Measurements from ENCODE around the gene ZBTB24. TPM values are rescaled to one million over a fixed set of nuclear protein-coding genes. Genes with fewer than 3 reads are reported as not detected.

ZBTB24 gene
- total and polyA plus RNA-seq, 4 donors = 2.0 to 8.3 (median 5.0) TPM

DNA sequence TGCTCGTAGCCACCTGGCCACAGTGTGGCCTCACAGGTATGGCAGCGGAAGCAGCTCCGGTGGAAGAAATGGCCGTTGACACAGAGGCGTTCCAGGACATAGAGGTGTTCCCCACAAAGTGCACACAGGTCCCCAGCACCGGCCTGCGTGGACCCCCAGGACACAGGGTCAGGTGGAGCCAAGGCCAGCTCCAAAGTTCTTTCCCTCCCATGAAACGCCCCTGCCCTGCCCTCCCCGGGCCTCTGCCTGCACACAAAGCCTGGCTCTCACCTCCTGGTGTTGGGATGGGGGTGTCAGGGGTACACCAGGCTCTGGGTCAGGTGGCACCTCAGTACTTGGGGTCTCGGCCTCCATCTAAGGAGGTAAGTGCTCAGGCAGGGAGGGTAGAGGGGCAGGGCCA lies 35.9 kb downstream of the ZBTB24 start:
- Histone ChIP-seq H3K27ac (ENCODE audit: low read depth in 1 of 2, low read length in 2 of 2) (no peak overlapping the region), H3K36me3 (ENCODE audit: control insufficient read depth in 1 of 2, insufficient read depth in 2 of 2, low read length in 1 of 2) (peaks cover 0 to 2% of the 10 kb centered on the region in 2 donors), H3K4me3 (ENCODE audit: low read length in 2 of 2) (no peak overlapping the region), H3K27me3 (ENCODE audit: control insufficient read depth in 1 of 2, insufficient read depth in 2 of 2, low read length in 1 of 2) (no peaks in the 10 kb centered on the region), H3K9me3 (ENCODE audit: control insufficient read depth, low read length) (no peaks in the 10 kb centered on the region), H3K4me1 (ENCODE audit: control insufficient read depth in 1 of 2, insufficient read depth in 2 of 2, low read length in 2 of 2) (no peaks in the 10 kb centered on the region)
- no peak for ATAC-seq (ENCODE audit: low FRiP score)
- DNase-seq = no peak
- intact Hi-C loops (cut with DNase I) = no loop called here
- 90 to 95% methylated on average over 10 of the region's 10 CpGs for WGBS, 2 donors

DNA sequence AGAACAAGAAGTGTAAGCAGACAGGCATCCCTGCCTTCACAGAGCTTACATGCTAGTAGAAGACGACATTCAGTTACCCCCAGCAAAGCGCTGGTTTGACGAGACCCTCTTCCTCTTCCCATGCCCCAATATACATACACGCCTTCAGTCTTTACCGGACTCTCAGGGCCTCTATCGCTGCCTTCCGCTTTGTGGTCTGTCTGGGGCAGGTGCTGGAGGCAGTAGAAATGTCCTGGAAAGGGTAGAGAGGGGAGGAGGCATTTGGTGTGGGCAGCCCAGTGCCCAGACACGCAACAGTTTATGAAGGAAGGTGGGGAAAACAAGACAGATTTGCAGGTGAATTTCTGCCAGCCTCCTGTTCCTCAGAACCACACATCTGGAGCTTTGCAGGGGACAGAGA lies 36.5 kb downstream of the ZBTB24 start:
- no peaks in the 10 kb centered on the region for H3K27me3 ChIP-seq (ENCODE audit: control insufficient read depth in 1 of 2, insufficient read depth in 2 of 2, low read length in 1 of 2)
- H3K4me1 ChIP-seq (ENCODE audit: control insufficient read depth in 1 of 2, insufficient read depth in 2 of 2, low read length in 2 of 2) = no peaks in the 10 kb centered on the region
- 90 to 95% methylated on average over 8 of the region's 8 CpGs for WGBS, 2 donors
- no peak for DNase-seq
- H3K36me3 ChIP-seq (ENCODE audit: control insufficient read depth in 1 of 2, insufficient read depth in 2 of 2, low read length in 1 of 2) = peaks cover 0 to 2% of the 10 kb centered on the region in 2 donors
- intact Hi-C loops (cut with DNase I) = no loop called here
- no peak for ATAC-seq (ENCODE audit: low FRiP score)
- no peaks in the 10 kb centered on the region for H3K9me3 ChIP-seq (ENCODE audit: control insufficient read depth, low read length)
- H3K4me3 ChIP-seq (ENCODE audit: low read length in 2 of 2) = no peak overlapping the region
- no peak overlapping the region for H3K27ac ChIP-seq (ENCODE audit: low read depth in 1 of 2, low read length in 2 of 2)

DNA sequence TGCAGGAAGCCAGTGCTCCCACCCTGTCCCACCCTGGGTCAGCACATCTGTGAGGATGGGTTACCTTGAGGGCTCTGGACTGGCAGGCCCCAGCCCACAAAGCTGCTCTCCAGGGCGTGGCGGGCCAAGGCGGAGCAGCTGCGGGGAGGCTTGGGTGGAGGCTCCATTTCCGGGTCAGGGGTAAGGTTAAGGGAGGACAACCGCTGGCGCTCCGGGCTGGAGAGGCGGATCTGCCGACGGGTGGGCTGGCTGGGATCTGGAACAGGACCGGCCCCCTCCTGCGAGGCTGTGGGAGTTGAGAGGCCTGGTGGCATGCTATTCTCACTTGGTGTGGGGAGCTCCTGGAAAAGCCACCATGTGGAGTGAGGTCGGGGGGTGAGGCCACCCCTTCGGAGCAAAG lies 36.9 kb downstream of the ZBTB24 start:
- 93 to 94% methylated on average over 15 of the region's 15 CpGs for WGBS, 2 donors
- intact Hi-C loops (cut with DNase I) = no loop called here

DNA sequence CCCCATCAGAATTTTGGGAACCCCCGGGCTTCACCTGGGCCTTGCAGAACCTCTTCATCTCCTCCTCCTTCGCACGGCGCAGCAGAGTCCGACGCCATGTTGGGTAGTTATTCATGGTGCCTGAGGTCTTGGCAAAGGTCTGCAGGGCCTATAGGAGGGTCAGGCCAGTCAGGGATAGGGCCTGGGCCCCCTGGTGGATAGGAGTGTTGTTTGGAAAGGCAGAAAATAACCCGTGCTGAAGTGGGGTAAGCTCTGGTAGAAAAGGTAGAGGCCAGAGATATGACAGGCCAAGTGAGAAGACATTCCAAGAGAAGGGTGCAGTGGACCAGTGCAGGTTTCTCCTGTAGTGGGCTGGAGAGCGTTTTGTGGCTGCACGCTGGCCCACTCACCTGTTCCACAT lies 37.6 kb downstream of the ZBTB24 start:
- Histone ChIP-seq H3K27ac (ENCODE audit: low read depth in 1 of 2, low read length in 2 of 2) (no peak overlapping the region), H3K4me3 (ENCODE audit: low read length in 2 of 2) (no peak overlapping the region), H3K9me3 (ENCODE audit: control insufficient read depth, low read length) (no peaks in the 10 kb centered on the region), H3K4me1 (ENCODE audit: control insufficient read depth in 1 of 2, insufficient read depth in 2 of 2, low read length in 2 of 2) (no peaks in the 10 kb centered on the region), H3K27me3 (ENCODE audit: control insufficient read depth in 1 of 2, insufficient read depth in 2 of 2, low read length in 1 of 2) (no peaks in the 10 kb centered on the region), H3K36me3 (ENCODE audit: control insufficient read depth in 1 of 2, insufficient read depth in 2 of 2, low read length in 1 of 2) (peaks cover 0 to 2% of the 10 kb centered on the region in 2 donors)
- ATAC-seq (ENCODE audit: low FRiP score) = no peak
- intact Hi-C loops (cut with DNase I) = no loop called here
- WGBS, 2 donors = 86 to 89% methylated on average over 9 of the region's 9 CpGs
- DNase-seq = no peak

More for the DNA sequence above, 36.9 kb downstream of the ZBTB24 start:
- DNase-seq (no peak), ATAC-seq (ENCODE audit: low FRiP score) (no peak)
- Histone ChIP-seq H3K9me3 (ENCODE audit: control insufficient read depth, low read length) (no peaks in the 10 kb centered on the region), H3K4me3 (ENCODE audit: low read length in 2 of 2) (no peak overlapping the region), H3K4me1 (ENCODE audit: control insufficient read depth in 1 of 2, insufficient read depth in 2 of 2, low read length in 2 of 2) (no peaks in the 10 kb centered on the region), H3K36me3 (ENCODE audit: control insufficient read depth in 1 of 2, insufficient read depth in 2 of 2, low read length in 1 of 2) (peaks cover 0 to 2% of the 10 kb centered on the region in 2 donors), H3K27me3 (ENCODE audit: control insufficient read depth in 1 of 2, insufficient read depth in 2 of 2, low read length in 1 of 2) (no peaks in the 10 kb centered on the region), H3K27ac (ENCODE audit: low read depth in 1 of 2, low read length in 2 of 2) (no peak overlapping the region)

DNA sequence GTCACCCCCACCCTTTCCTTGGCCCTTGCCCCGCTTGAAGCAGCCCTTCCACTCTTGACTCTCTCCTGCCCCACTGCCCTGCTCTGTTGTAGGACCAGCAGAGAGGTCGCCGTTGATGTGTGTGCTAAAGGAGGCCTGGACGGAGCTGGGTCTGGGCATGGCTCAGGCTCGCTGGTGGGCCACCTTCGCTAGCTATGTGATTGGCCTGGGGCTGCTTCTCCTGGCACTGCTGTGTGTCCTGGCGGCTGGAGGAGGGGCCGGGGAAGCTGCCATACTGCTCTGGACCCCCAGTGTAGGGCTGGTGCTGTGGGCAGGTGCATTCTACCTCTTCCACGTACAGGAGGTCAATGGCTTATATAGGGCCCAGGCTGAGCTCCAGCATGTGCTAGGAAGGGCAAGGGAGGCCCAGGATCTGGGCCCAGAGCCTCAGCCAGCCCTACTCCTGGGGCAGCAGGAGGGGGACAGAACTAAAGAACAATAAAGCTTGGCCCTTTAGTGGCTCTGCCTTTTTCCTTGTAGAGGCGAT lies 39.5 kb downstream of the ZBTB24 start:
- Histone ChIP-seq H3K9me3 (ENCODE audit: control insufficient read depth, low read length) (no peaks in the 10 kb centered on the region), H3K36me3 (ENCODE audit: control insufficient read depth in 1 of 2, insufficient read depth in 2 of 2, low read length in 1 of 2) (peaks cover 0 to 2% of the 10 kb centered on the region in 2 donors), H3K27me3 (ENCODE audit: control insufficient read depth in 1 of 2, insufficient read depth in 2 of 2, low read length in 1 of 2) (no peaks in the 10 kb centered on the region), H3K4me1 (ENCODE audit: control insufficient read depth in 1 of 2, insufficient read depth in 2 of 2, low read length in 2 of 2) (no peaks in the 10 kb centered on the region), H3K4me3 (ENCODE audit: low read length in 2 of 2) (no peak overlapping the region), H3K27ac (ENCODE audit: low read depth in 1 of 2, low read length in 2 of 2) (no peak overlapping the region)
- DNase-seq = no peak
- intact Hi-C loops (cut with DNase I) = no loop called here
- no peak for ATAC-seq (ENCODE audit: low FRiP score)
- 94 to 95% methylated on average over 10 of the region's 10 CpGs for WGBS, 2 donors

DNA sequence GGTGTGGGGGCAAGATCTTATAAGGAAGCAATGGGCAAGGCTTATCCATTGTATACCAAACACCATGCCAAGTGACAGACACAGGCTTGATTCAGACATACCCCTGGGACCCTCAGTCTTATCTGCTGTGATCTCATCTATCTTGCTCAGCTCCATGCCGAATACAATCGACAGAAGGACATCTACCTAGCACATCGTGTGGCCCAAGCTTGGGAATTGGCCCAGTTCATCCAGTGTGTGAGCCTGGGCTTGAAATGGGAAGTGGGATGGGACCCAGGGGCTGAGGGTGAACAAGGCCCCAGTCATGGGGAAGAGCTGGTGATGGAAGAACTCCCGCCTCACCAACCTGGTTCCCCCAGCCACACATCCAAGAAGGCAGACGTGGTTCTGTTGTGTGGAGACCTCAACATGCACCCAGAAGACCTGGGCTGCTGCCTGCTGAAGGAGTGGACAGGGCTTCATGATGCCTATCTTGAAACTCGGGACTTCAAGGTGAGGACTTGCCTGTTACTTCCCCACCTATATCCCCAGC lies 40.6 kb downstream of the ZBTB24 start:
- Histone ChIP-seq H3K9me3 (ENCODE audit: control insufficient read depth, low read length) (no peaks in the 10 kb centered on the region), H3K4me3 (ENCODE audit: low read length in 2 of 2) (no peak overlapping the region), H3K4me1 (ENCODE audit: control insufficient read depth in 1 of 2, insufficient read depth in 2 of 2, low read length in 2 of 2) (no peaks in the 10 kb centered on the region), H3K27ac (ENCODE audit: low read depth in 1 of 2, low read length in 2 of 2) (no peak overlapping the region), H3K27me3 (ENCODE audit: control insufficient read depth in 1 of 2, insufficient read depth in 2 of 2, low read length in 1 of 2) (no peaks in the 10 kb centered on the region), H3K36me3 (ENCODE audit: control insufficient read depth in 1 of 2, insufficient read depth in 2 of 2, low read length in 1 of 2) (peaks cover 0 to 2% of the 10 kb centered on the region in 2 donors)
- DNase-seq (no peak), ATAC-seq (ENCODE audit: low FRiP score) (no peak)
- intact Hi-C loops (cut with DNase I) = no loop called here
- 94 to 95% methylated on average over 6 of the region's 6 CpGs for WGBS, 2 donors

DNA sequence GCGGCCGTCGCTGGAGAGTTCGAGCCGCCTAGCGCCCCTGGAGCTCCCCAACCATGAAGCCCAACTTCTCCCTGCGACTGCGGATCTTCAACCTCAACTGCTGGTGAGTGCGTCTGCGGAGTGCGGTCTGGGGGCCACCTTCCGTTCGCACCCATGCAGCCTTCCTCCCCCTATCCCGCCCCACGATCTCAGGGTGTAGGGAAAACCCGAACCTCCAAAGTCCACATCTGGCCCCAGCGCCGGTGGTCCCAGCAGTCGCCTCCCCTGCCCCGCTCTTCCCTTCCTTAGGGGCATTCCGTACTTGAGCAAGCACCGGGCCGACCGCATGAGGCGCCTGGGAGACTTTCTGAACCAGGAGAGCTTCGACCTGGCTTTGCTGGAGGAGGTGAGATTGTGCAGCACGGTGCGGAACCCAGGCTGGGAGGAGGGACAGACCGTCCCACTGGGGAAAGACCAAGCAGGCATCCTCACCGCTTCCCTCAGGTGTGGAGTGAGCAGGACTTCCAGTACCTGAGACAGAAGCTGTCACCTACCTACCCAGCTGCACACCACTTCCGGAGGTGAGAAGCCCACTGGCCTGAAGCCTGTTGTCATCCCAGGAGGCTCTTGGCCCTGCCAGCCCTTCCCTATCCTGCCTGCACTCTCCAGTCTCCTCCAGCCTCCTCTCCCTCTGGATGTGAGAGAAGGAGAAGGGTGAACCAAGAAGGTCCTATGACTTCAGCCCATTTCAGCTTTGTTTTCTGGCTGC lies 41.8 kb downstream of the ZBTB24 start:
- intact Hi-C loops (cut with DNase I) = loop anchor here (2.0 kb wide), 2 partner anchors 58 to 246 kb away; partner anchors contain the start of gene CD164 (in 2 of the 2)
- H3K27me3 ChIP-seq (ENCODE audit: control insufficient read depth in 1 of 2, insufficient read depth in 2 of 2, low read length in 1 of 2) = no peaks in the 10 kb centered on the region
- peak overlapping the region in 1 of 2 donors; percentile 35 for H3K27ac ChIP-seq (ENCODE audit: low read depth in 1 of 2, low read length in 2 of 2)
- H3K9me3 ChIP-seq (ENCODE audit: control insufficient read depth, low read length) = no peaks in the 10 kb centered on the region
- peak; percentile 47 for ATAC-seq (ENCODE audit: low FRiP score)
- DNase-seq = peak; percentile 68 to 80
- H3K4me3 ChIP-seq (ENCODE audit: low read length in 2 of 2) = peak overlapping the region; percentile 57 to 63
- 2% methylated on average over 31 of the region's 31 CpGs for WGBS, 2 donors
- H3K4me1 ChIP-seq (ENCODE audit: control insufficient read depth in 1 of 2, insufficient read depth in 2 of 2, low read length in 2 of 2) = no peaks in the 10 kb centered on the region
- H3K36me3 ChIP-seq (ENCODE audit: control insufficient read depth in 1 of 2, insufficient read depth in 2 of 2, low read length in 1 of 2) = peaks cover 0 to 2% of the 10 kb centered on the region in 2 donors

DNA sequence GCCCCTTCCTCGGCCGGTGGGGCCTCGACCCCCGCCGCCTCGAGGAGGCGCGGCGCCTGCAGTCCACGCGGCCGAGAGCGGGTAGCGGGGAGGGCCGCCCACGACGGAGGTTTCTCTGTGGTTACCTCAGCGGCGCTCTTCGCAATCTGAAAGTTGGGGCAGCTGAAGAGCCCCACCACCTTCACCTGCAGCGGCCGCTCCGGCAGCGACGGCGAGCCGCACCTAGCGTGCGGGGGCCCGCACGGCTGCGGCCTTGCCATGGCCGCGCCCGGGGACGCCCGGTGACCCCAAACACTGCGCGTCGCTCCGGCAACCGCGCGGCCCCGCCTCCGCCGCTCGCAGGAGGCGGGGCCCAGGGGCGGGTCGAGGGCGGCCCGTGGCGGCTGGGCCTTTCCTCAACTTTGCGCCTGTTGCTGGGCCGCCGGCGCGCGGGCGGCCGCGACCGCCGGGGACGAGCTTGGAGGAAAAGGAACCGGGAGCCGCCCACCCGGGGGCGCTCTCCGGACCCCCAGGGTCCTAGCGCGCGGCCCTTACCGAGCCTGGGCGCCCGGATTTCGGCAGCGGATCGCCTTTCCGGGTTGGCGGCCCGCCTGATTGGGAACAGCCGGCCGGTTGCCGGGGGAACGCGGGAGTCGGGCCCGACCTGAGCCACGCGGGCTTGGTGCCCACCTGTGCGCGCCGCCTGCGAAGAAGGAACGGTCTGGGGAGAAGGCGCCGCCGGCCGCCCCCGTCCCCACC lies 42.5 kb downstream of the ZBTB24 start, which contains the start of the genes PPIL6 and SMPD2:
TSS of gene PPIL6 (minus strand) at position 298 of the 738 bp plus-strand sequence. CDS start at position 260, 38 bp downstream.
TSS of gene SMPD2 (plus strand) at position 394 of the 738 bp plus-strand sequence. CDS start 398 bp downstream, outside the sequence.
- Histone ChIP-seq H3K27me3 (ENCODE audit: control insufficient read depth in 1 of 2, insufficient read depth in 2 of 2, low read length in 1 of 2) (no peaks in the 10 kb centered on the region), H3K36me3 (ENCODE audit: control insufficient read depth in 1 of 2, insufficient read depth in 2 of 2, low read length in 1 of 2) (peaks cover 0 to 2% of the 10 kb centered on the region in 2 donors), H3K4me3 (ENCODE audit: low read length in 2 of 2) (peak within 1 kb of the TSS; percentile 57 to 63), H3K9me3 (ENCODE audit: control insufficient read depth, low read length) (no peaks in the 10 kb centered on the region), H3K27ac (ENCODE audit: low read depth in 1 of 2, low read length in 2 of 2) (peak within 1 kb of the TSS in 1 of 2 donors; percentile 35), H3K4me1 (ENCODE audit: control insufficient read depth in 1 of 2, insufficient read depth in 2 of 2, low read length in 2 of 2) (no peaks in the 10 kb centered on the region)
- DNase-seq (peak; percentile 94 to 96), ATAC-seq (ENCODE audit: low FRiP score) (peak; percentile 96)
- intact Hi-C loops (cut with DNase I) = loop anchor here (1.0 to 2.0 kb wide), 3 partner anchors 43 to 246 kb away; partner anchors contain the start of genes CD164 (in 2 of the 2) and ZBTB24 (in 1 of the 2)
- WGBS, 2 donors = 0% methylated on average over 76 to 102 of the region's 102 CpGs
